ENCODE measurements around the gene GRHPR.

GRCh38 chr9:37424204-37424685 lies 1.7 kb downstream of the GRHPR start:
- TF ChIP-seq ZC3H10 (CRISPR knock-in tag; IDR thresholded peaks at IDR 0.05) (no peak), ARNTL (CRISPR knock-in tag; IDR thresholded peaks at IDR 0.05; ENCODE audit: borderline replicate concordance, low read depth) (no peak), PPARA (CRISPR knock-in tag; IDR thresholded peaks at IDR 0.05; ENCODE audit: borderline replicate concordance) (no peak), OSR1 (CRISPR knock-in tag; IDR thresholded peaks at IDR 0.05) (no peak), BACH2 (CRISPR knock-in tag; IDR thresholded peaks at IDR 0.05; ENCODE audit: borderline replicate concordance) (no peak), ZFP30 (CRISPR knock-in tag; IDR thresholded peaks at IDR 0.05) (no peak), RARB (CRISPR knock-in tag; IDR thresholded peaks at IDR 0.05) (no peak), GLIS3 (CRISPR knock-in tag; IDR thresholded peaks at IDR 0.05) (no peak)
